Fibroblast of skin of left quadriceps (primary cell): ENCODE data around the gene CHKB.

Experiments
- DNase-seq, 2 experiments: peaks; one replicate each; pipeline ENCODE4 v3.0.0-alpha.2; 2013; ENCODE audit warnings: low read depth in 2 of 2

CHKB gene

GRCh38 chr22:50573491-50574382, 8.9 kb downstream of the CHKB start:
- no peak for DNase-seq

DNA sequence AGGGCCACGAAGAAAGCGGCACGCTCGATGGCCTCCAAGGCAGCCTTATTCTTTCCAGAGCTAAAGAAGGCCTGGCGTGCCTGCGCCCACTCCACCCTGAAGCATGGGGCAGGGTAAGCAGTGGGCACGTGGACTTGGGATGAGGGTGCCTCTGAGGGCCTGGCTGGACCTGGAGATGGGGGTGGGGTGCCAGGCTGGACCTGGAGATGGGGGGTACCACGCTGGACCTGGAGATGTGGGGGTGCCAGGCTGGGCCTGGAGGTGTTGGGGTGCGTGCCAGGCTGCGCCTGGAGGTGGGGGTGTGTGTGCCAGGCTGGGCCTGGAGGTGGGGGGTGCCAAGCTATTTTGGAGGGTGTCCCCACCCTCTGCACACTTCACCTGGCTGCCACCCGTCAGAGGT, 9.7 kb downstream of the CHKB start:
- DNase-seq, result no peak

DNA sequence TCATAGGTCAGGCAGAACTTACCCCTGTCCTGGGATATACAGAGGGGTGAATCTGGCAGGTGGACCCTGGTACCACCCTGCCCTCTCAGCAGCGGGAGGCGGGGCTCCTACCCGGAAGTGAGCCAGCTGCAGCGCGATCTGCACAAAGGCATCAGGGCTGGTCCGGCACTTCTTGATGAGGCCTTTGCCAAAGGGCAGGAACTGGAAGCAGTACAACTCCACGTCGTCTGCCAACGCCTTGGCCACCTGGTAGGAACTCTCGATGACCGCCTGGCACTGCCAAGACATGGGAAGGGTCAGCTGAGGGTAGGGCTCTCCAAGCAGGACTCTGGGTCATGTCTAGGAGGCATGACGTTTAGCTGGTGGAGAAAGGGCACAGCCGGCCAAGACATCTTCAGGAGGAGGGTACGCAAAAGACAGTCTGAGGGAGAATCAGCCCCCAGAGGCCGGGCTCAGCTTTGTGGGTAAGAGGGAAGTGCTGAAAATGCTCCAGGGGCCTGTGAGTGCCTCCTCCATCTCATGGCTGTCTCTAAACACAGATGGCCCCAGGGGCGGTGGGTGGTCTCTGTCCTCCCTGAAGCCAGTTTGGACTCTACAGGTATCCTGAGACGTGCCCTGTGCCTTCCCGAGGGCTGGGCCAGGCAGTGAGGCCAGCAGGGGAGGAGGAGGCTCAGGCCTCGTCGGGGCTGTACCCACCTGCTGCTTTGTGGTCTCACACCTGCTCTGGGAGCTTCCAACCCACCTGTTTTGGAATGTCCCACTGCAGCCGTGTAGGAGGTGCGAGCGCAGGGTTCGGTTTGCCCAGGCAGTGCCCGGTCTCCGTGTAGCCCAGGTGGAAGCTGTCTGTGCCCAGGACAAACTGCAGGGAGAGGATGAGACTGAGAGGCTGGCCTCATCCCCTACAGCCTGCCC, 11.1 kb downstream of the CHKB start:
- no peak for DNase-seq

DNA sequence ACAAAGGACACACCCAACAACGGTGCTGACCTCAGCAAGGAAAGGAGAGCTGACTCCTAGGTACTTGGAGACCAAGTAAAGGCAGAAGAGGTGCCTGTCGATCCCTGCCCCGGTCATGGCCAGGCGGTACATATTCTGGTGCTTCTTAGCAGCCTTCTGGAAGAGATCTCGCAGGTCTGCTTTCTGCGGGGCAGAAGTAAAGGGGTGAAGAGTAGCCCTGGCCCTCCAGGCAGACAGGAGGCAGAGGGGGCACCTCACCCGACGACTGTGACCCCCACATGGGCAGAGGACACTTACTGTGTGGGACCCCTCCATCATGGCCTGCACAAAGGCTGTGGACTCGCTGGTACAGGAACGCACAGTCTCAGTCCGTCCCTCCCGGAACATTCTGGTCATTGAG, 11.8 kb downstream of the CHKB start:
- no peak for DNase-seq

DNA sequence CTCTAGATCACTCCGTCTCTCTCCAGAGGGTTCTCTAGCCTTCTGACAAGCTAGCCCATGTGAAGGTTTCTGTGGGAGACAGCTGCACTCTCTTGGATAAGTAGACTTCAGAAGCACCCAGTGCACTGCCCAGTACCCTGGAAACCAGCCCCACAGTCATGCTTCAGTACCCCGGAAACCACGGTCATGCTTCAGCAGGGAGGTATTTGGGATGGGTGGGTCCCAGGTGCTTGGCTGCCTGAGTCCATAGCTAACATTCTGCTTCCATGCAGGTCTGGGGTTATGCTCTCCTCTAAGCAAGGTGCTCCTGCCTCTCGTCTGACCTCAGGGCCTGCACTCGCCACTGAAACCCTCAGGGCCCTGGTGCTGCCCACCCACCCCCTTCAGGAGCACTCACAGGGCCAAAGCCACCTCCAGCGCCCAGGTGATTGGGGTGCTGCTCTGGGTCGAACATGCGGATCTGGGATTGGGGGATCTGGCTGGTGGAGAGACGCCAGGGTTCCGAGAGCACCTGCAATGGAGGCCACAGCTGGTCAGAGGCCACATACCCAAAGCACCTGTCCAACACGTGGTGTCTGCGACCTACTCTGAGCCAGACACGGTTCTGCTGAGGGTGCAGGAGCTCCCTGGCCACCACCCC, 12.6 kb downstream of the CHKB start:
- no peak for DNase-seq

- DNase-seq, result no peak
Measured at GRCh38 chr22:50569041-50569459, 13.6 kb downstream of the CHKB start.

GRCh38 chr22:50568626-50569025, 14.0 kb downstream of the CHKB start:
- DNase-seq, result no peak

- no peak for DNase-seq
Measured at GRCh38 chr22:50567721-50568252, 14.9 kb downstream of the CHKB start.

- DNase-seq, result no peak
Measured at GRCh38 chr22:50564289-50564688, 18.4 kb downstream of the CHKB start.

DNA sequence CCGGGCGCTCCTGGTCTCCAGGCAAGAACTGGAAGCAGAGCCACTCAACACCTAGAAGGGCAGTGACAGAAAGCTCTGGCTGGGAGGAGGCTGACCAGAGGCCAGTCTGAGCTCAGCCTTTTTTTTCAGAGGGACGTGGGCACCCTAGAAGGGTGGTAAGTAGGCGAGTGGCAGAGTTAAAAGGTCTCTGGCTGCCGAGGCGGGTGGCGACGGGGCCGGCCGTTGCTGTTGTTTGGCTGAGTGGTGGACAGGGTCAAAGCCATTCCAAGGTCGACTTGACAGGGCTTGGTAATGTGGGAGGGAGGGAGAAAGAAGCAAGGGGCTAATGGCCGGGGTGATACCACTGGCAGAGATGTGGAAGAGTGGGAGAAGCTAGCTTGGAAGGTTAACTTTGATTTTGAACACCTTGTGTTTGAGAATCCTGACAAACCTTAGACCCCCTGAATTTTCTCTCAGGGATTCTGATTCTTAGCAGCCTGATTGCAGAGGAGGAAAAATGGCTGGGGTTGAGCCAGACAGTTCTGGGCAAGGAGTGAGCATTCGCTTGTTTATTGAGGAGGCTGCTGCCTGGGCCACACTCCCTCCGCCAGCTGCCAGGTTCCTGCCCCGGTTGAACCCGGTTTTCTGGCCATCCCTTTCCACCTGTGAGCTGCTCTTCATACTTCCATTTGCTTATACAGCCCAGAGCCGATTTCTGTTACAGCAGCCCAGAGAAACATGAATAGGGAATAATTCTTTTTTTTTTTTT, 19.1 kb downstream of the CHKB start:
- no peak for DNase-seq

DNA sequence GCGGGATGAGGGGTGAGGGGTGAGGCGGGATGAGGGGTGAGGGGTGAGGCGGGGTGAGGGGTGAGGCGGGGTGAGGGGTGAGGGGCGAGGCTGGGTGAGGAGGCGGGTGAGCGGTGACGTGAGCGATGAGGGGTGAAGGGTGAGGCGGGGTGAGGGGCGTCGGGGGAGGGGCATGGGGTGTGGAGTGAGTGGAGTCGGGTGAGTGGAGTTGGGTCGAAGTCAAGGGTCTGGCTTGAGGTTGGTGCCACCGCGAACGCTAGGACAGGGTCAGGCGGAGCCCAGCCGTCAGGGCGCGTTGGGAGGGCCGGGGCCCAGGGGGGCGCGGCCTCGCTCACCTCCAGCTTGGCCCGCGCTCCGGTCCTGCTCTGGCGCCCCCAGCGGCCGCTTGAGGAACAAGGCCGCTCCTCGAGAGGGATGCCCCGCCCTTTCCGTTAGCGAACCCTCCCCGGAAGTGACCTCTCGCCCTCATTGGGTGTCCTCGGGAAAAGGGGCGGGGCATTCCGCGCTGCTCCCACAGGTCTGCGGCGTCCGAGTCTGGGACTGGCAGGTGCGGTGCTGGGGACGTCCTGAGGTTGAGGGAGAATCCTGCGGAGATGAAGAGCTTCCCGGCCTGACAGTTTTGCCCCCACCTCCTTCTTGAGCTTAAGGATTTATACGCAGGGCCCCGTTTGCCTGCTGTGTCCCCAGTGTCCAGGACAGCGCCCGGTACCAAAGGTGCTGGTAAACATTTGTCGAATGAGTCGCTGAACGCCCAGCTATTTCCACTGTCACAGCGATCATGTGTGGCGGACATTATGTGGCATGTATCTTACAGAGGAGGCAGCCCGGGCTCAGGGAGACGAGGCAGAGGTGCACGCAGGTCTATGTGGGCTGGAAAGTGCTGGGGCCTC, 19.9 kb downstream of the CHKB start, which contains the start of gene SYCE3:
Gene SYCE3 (minus strand): TSS at position 397 of the 890 bp plus-strand sequence. CDS start 6,514 bp downstream, outside the sequence.
- peak; percentile 79 to 80 for DNase-seq

- no peak for DNase-seq
Measured at GRCh38 chr22:50561401-50562358, 21.0 kb downstream of the CHKB start.

GRCh38 chr22:50560034-50560433, 22.6 kb downstream of the CHKB start:
- DNase-seq, result no peak

GRCh38 chr22:50556703-50557102, 25.9 kb downstream of the CHKB start:
- no peak for DNase-seq

GRCh38 chr22:50553310-50553709, 29.3 kb downstream of the CHKB start:
- DNase-seq, result no peak

- DNase-seq, result no peak
Measured at GRCh38 chr22:50551160-50551752, 31.4 kb downstream of the CHKB start.

- DNase-seq, result no peak
Measured at GRCh38 chr22:50550395-50550794, 32.3 kb downstream of the CHKB start.
